HepG2 (cell line): ENCODE measurements around the gene AKTIP. TPM values are rescaled to one million over a fixed set of nuclear protein-coding genes. Genes with fewer than 3 reads are reported as not detected.

ENCODE experiments used
- CTCF ChIP-seq: sonication (generic); formaldehyde crosslinking; IDR thresholded peaks from 2 replicates; pipeline ENCODE4 v1.5.0; 2020; ENCODE audit warnings: mild to moderate bottlenecking, missing genetic modification reagents, moderate library complexity
- DNMT3B ChIP-seq: conservative IDR thresholded peaks from 2 replicates; pipeline ENCODE4 v1.6.1; 2016; ENCODE audit warnings: missing biosample characterization, control low read depth
- ETV5 ChIP-seq: IDR thresholded peaks from 2 replicates; pipeline ENCODE4 v1.6.1; 2018; ENCODE audit warnings: missing biosample characterization, missing genetic modification reagents, inconsistent platforms, borderline replicate concordance
- FOXJ3 ChIP-seq: sonication (generic); formaldehyde crosslinking; IDR thresholded peaks from 2 replicates; pipeline ENCODE4 v1.4.0; 2020; ENCODE audit warnings: missing genetic modification reagents, mild to moderate bottlenecking, borderline replicate concordance
- HDAC2 ChIP-seq: sonication (generic); formaldehyde crosslinking; IDR thresholded peaks from 2 replicates; pipeline ENCODE4 v1.4.0; 2020; ENCODE audit warnings: missing genetic modification reagents
- HHEX ChIP-seq: IDR thresholded peaks from 2 replicates; pipeline ENCODE4 v1.6.1; 2016; ENCODE audit warnings: control low read depth
- HNRNPLL ChIP-seq: fragments of 200-400 bp; formaldehyde crosslinking; IDR thresholded peaks from 2 replicates; pipeline ENCODE4 v1.6.1; 2017; ENCODE audit warnings: mild to moderate bottlenecking, low read depth, low read length; ENCODE audit not compliant: poor library complexity, severe bottlenecking
- MATR3 ChIP-seq: sonication (generic); formaldehyde crosslinking; IDR thresholded peaks from 2 replicates; pipeline ENCODE4 v1.4.0; 2020; ENCODE audit warnings: missing genetic modification reagents
- MTERF4 ChIP-seq: sonication (generic); formaldehyde crosslinking; IDR thresholded peaks from 2 replicates; pipeline ENCODE4 v1.8.0; 2023; ENCODE audit warnings: mild to moderate bottlenecking, missing genetic modification reagents
- PAXIP1 ChIP-seq: sonication (generic); formaldehyde crosslinking; conservative IDR thresholded peaks from 2 replicates; pipeline ENCODE4 v1.4.0; 2020; ENCODE audit warnings: mild to moderate bottlenecking, missing genetic modification reagents, moderate library complexity
- REST ChIP-seq, 2 experiments: IDR thresholded peaks; 2 replicates each; pipeline ENCODE4 v1.6.1; 2011 to 2012; ENCODE audit warnings: low read length in 2 of 2, borderline replicate concordance in 1 of 2, low read depth in 1 of 2, mild to moderate bottlenecking in 1 of 2, moderate library complexity in 1 of 2
- SIN3B ChIP-seq: fragments of 150-350 bp; IDR thresholded peaks from 2 replicates; pipeline ENCODE4 v1.6.1; 2014; ENCODE audit warnings: low read length
- ZNF354B ChIP-seq: sonication (generic); formaldehyde crosslinking; IDR thresholded peaks from 2 replicates; pipeline ENCODE4 v1.8.0; 2022; ENCODE audit warnings: mild to moderate bottlenecking, missing genetic modification reagents
- ZNF691 ChIP-seq: sonication (generic); formaldehyde crosslinking; IDR thresholded peaks from 2 replicates; pipeline ENCODE4 v1.4.0; 2020; ENCODE audit warnings: missing genetic modification reagents, low read depth, mild to moderate bottlenecking, borderline replicate concordance
- ZNF784 ChIP-seq: sonication (generic); formaldehyde crosslinking; IDR thresholded peaks from 2 replicates; pipeline ENCODE4 v1.5.1; 2020; ENCODE audit warnings: missing genetic modification reagents, mild to moderate bottlenecking, borderline replicate concordance
- ZSCAN29 ChIP-seq: sonication (generic); formaldehyde crosslinking; conservative IDR thresholded peaks from 2 replicates; pipeline ENCODE4 v1.4.0; 2020; ENCODE audit warnings: mild to moderate bottlenecking, missing genetic modification reagents
- polyA plus RNA-seq, 8 experiments: library from polyadenylated mRNA; depleted of rRNA in 3 of 8; stranded (reverse) in 7 of 8; unstranded in 1 of 8; fragments of >200 nt; fragmentation: Illumina TruSeq in 4 of 8; extraction: Trizol in 4 of 8; gene quantifications; 2 replicates each; pipeline versions ENCODE4 v1.2.1 to v1.2.3, GENCODE V29; 2011 to 2016; ENCODE audit warnings: low read depth in 4 of 8, missing spikeins in 1 of 8, mixed read lengths in 1 of 8; ENCODE audit not compliant: insufficient read depth in 1 of 8
- total RNA-seq, 5 experiments: library from RNA; depleted of rRNA; stranded (reverse); fragments of >200 nt; fragmentation: Illumina TruSeq; extraction: Trizol; gene quantifications; 2 replicates each; pipeline ENCODE4 v1.2.3, GENCODE V29; 2016; ENCODE audit warnings: low read depth in 1 of 5

AKTIP gene
- total and polyA plus RNA-seq, 2 of the 13 experiments (the other 11 are each of a cell fraction or from before 2014, with no cell fraction given), result 28.8 to 49.0 TPM

GRCh38 chr16:53509906-53510703 is 7.1 kb upstream of the AKTIP start (continued):
- no peak for TF ChIP-seq DNMT3B (CRISPR knock-in tag)
- peak; percentile 41; the same call in 1 of the 2 replicates for TF ChIP-seq ETV5
- TF ChIP-seq MTERF4, result no peak
- TF ChIP-seq REST (IDR thresholded peaks at IDR 0.05; ENCODE audit: borderline replicate concordance in 1 of 2, low read depth in 1 of 2, low read length in 2 of 2), result no peak
- TF ChIP-seq ZSCAN29, result peak; percentile 88
- peak; percentile 71 for TF ChIP-seq HNRNPLL
- TF ChIP-seq CTCF, result peak; percentile 88
- TF ChIP-seq MATR3 (CRISPR knock-in tag), result no peak
- TF ChIP-seq HHEX (CRISPR knock-in tag), result 0 out of 2 replicates have a peak, but pooled peaks have one; percentile 29
- no peak for TF ChIP-seq ZNF784 (CRISPR knock-in tag)
- peak; percentile 36; the same call in 1 of the 2 replicates for TF ChIP-seq FOXJ3 (CRISPR knock-in tag)
- peak; percentile 66; the same call in 1 of the 2 replicates for TF ChIP-seq HDAC2 (CRISPR knock-in tag)
- TF ChIP-seq ZNF354B (CRISPR knock-in tag), result no peak
- peak; percentile 13; the same call in 1 of the 2 replicates for TF ChIP-seq PAXIP1 (CRISPR knock-in tag)
- 0 out of 2 replicates have a peak, but pooled peaks have one; percentile 26 for TF ChIP-seq SIN3B
- 0 out of 2 replicates have a peak, but pooled peaks have one; percentile 8 for TF ChIP-seq ZNF691
